RKO (cell line): ENCODE measurements around the gene ATP2B2.

Source experiments
- DNase-seq: peaks from one replicate; pipeline ENCODE4 v3.0.0-alpha.2; 2016; ENCODE audit warnings: low spot score

The ATP2B2 gene

DNA sequence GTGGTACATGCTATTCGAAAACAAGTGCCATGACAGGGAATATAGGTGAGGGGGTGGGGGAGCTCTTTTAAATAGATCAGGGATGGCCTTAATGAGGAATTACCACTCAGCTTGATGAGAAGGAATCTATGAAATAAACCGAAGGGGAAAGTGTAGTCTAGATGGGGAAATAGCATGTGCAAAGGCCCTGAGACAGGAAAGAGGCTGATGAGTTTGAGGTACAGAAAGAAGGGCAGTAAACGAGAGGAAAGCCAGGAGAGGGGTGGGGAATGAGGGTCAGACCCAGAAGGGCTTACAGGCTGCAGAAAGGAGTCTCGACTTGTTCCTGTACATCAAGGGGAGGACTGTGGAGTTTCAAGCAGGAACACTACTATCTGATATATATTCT is 12.2 kb downstream of the ATP2B2 start:
- no peak for DNase-seq

DNA sequence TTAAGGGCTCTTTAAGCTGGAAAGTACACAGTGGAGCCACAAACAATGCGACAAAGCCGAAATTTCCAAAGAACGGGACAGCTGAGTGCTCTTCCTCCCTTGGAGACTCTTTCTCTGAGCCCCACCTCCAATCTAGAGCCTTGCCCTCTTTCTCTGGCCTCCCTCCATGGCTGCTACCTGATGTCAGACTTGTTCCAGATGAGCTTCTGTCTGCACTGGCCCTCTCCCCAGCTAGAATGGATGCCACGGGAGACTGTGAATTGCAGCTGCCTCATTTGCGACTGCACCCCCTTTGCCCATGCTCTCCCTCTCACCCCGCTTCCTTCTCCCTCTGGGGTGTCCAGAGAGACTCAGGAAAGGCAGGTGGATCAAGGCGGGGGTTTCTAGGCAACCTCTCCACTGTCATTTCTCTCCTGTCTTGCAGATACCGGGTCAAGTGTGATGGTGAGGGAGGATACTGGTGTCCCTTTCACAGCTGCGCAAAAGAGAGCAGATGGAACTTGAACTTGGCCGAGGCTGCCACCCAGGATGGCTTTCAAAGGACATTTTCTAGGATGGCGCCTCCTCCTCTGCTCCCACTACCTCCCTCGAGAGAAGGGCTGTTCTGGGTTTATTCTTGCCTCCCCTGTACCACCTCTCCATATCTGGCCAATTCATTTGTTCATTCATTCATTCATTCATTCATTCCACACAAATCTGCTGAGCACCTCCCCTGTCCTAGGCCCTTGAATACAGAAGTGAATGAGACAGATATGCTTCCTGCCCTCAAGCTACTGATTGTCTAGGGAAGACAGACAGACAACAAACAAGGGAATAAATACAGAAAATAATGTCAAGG is 12.8 kb downstream of the ATP2B2 start:
- DNase-seq = no peak

DNA sequence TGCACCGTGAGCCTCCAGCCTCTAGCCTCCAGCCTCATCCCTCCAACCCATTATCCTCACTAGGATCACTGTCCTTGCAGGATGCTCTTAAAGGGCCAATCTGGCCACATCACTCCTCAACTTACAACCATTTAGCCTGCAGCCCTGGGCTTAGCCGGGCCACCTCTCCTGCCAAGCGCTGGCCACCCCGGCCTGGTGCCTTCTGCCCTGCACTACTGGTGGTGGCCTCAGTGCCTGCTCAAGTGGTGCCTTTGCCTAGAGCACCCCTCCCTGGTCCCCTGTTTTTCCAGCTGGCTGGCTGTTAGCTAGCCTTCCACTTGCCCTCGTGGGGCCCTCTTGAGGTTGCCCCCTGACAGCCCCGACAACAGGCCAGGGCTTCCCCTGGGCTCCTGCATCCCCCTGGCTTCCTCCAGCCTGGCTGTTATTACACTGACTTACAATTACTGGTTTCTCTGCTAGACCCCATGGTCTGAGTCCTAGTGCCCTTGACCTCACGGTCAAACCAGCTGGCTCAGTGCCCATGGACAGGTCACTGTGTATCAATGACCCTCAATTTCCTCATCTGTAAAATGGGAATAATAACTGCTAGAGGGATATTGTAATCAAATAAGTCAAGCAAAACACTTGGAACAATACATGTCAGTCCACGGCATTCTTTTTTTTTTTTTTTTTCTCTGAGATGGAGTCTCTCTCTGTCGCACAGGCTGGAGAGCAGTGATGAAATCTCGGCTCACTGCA is 15.5 kb downstream of the ATP2B2 start:
- DNase-seq = no peak

DNA sequence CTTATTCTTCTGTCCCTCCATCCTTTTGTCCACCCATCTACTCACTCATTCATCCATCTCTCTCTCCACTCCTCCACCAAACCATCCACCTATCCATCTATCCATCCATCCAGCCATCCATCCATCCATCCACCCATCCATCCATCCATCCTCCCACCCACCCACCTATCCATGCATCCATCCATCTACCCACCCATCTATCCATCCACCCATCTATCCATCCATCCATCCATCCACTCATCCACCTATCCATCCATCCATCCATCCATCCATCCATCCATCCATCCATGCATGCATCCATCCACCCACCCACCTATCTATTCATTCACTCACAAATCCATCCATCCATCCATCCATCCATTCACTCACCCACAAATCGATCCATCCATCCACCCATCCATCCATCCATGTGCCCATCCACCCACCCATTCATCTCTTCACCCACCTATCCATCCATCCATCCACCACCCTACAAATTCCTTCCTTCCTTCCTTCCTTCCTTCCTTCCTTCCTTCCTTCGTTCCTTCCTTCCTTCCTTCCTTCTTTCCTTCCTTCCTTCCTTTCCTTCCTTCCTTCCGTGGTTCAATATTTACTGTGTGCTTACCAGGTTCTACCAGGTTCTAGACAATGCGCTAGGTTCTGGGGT is 17.3 kb downstream of the ATP2B2 start:
- DNase-seq = no peak

DNA sequence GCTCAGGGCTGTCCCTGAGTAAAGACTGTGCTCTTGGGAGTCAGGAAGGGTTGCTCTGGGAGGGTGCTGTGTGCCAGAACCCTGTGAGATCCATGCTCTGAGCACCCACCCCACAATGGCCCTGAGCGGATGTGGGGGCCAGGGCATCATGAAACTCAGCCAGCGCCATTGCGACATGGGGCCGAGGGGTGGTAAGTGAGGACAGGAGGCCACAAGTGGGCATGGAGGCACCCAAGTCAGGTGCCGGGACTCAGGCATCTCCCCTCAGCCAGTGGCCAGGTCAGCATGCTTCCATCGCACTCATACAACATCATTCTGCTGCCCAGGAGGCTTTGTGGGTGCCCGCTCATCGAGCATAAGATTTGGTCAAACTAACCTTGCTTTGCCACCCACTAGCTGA is 19.6 kb downstream of the ATP2B2 start:
- DNase-seq = no peak

DNA sequence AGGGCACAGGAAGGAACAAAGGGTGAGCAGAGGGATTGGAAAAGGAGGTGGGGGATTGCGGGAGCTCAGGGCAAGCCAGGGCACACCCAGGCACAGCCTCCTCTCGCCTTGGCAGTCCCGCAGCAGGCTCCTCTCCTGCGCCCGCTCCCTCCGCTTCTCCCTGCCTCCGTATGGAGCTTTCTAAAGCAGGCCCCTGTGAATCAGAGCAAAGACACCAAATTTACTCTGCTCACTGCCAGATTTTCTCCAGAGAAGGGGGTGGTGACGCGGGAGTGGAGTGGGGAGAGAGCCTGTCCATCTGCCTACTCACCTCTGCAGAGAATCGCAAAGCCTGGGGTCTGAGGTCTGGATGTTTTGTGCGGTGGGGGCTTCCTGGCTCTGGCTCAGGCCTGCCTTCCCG is 20.0 kb downstream of the ATP2B2 start:
- DNase-seq = no peak

DNA sequence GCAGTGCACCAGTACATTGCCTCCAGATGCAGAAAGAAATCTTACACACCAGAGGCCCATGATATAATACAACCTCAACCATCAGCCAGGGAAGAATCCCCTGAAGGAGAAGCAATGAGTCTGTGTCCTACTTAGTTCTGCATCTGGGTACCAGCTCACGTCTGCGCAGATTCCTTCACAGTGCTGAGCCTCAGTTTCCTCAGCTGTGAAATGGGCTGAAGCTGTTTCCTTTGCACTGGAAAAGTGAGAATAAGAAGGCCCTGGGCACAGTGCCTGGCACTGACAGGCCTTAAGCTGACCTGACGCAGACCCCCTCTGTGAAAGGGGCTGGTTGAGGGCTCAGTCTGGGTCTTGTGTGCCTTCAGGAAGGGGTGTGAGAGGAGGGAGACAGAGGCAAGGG is 20.7 kb downstream of the ATP2B2 start:
- DNase-seq = no peak

DNA sequence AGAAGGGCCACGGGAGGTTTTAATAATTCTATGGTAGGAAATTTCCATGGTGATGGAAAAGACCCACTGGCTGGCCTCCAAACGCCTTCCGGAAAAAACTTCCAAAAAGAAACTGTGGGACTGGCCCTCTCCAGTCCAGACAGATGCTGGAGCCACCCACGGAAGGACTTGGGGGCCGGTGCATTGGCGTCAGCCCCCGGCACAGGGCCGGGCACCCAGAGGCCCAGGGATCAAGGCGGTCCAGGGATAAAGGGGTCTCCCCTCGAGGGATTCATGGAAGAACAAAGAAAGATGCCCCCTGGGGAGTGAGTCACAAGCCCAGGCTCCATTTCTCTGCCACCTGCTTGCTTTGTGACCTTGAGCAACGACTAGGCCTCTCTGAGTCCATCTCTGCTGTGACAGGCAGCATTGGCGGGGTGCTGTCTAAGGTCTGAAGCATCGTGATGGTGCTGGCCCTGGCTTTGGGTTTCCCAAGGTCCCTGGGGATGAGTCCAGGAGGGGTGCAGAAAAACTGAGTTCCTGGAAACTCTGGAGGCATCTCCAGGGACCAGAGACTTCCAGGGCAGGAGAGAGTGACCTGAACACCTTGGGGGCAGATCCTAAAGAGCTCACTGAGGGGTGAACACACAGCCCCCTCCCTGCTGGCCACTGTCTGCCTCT is 21.6 kb downstream of the ATP2B2 start:
- DNase-seq = no peak

DNA sequence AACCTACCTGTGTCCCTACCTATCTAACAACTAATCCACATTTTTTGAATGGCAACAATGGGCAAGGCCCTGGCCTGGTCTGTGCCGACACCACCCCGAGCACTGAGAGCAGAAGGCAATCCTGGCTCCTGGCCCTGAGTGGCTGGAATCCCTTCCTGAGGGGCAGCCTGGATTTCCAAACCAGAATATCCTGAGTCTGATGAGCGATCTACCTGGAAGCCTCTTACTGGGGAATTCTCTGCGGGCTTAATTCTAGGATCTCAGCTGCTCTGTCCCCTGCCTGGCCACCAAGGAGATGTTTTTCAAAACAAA is 22.1 kb downstream of the ATP2B2 start:
- DNase-seq = no peak

DNA sequence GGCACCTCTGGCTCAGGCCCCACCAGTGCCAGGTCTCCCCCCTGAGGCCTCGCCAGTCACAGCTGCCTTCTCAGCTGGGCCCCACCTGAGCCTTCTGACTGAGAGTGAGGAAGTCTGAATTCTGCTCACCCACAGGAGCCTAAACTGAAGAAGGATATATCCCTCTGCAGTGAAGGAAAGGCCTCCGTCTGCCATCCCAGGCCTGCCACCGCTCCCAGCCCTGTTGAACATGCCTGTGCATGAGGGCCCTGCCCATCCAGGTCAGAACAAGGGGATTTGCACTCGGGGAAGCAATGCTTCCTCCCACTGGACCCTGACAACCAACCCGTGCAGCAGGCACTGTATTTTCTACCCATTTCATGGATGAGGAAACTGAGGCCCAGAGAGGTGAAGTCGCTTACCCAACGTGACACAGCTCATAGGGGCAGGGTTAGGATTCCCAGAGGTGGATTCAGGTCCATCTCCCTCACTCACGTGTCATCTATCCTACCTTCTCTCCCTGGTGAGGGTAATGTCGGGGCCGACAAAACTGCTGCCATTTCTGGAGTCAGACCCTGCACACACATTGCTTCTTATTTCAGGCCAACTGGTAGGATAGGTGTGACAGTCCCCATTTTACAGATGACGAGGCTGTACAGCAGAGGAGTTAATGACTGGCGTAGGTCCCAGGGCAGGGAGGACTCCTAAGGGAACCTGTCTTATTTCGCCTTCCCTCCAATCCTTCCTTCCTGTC is 22.6 kb downstream of the ATP2B2 start:
- no peak for DNase-seq

DNA sequence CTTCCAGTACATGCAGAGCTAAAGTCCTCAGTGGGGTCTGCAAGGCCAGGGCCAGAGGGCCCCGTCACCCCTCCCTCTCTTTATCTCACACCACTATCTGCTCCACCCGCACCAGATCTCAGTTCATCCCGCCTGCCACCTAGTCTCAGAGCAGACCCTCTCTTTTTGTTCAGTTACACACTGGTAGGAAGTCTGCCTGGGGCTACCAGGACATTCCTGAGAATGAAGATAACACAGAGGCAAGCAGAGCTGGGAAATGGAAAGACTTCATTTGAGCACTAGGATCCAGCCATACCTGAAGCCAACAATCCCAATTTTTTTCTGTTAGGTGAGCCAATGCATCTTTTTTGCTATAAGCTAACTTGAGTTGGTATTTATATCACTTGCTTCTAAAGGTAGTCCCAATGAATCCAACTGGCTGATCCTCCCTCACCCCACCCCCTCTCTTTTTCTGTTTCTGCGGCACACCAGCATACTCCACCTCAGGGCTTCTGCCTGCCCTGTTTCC is 24.5 kb downstream of the ATP2B2 start:
- no peak for DNase-seq

DNA sequence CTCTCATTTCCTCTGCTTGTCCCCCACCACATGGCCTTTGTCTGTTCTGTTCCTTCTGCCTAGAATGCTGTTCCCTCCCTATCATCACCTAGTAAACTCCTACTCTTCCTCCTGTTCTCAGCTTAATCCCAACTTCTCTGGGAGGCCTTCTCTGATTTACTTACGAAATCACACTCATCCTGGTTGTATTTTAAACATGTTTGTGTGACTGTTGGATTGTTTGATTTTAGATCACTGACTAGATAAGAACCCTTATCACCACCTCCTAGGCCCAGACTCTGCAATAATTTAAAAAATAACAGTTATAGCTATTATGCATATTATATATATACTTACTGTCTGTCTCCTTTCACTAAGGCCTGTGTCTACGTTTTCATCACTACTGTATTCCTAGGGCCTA is 26.1 kb downstream of the ATP2B2 start:
- DNase-seq = no peak

DNA sequence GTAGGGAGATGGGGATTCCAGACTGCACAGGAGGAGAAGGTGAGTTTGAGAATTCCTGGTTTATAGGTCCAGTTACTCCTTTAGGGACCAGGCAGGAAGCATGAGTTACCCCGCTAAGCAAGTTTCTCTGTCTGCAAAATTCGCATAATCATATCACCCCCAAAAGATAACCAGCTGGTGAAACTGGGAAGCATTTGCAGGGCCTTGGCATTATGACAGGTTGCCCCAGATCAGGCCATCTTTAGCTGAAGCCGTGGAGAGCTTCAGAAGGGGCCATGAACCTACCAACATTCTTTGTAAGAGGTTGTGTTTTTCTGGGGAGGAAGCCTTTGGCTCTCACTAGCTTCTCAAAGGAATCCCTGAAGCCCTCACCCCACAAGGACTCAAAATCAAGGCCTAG is 29.4 kb downstream of the ATP2B2 start:
- no peak for DNase-seq

DNA sequence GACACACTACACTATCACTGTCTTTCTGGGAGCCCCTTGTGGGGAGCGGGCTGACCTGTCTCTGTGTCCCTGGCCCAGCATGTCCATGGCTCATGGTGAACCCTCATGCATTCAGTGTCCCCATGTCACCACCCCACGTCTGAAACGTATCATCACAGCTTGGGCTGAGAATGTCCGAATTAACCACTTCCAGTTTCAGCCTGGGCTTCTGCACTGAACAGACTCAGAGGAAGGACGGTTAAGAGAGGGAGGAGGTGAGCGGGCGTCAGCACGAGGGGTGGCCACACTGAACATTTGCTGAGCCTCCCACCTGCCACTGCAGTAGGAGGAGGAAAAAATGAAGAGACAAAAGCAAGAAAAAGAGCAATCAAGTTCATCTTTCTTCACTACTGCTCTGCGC is 30.5 kb downstream of the ATP2B2 start:
- DNase-seq = no peak

DNA sequence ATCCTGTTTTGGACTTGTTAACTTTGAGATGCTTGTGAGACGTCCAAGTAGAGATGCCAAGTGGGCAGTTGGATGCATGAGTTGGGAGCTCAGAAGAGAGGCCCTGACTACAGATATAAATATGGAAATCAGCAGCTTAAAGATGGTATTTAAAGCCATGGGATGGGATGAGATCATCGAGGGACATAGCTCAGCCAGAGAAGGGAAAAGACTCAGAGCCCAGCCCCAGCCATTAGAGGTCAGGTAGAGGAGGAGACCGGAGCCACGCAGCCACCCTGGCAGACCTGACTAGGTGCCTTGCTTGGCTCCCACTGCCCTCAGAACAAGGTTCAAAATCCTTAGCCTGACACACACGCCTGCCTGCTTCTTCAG is 31.1 kb downstream of the ATP2B2 start:
- no peak for DNase-seq

DNA sequence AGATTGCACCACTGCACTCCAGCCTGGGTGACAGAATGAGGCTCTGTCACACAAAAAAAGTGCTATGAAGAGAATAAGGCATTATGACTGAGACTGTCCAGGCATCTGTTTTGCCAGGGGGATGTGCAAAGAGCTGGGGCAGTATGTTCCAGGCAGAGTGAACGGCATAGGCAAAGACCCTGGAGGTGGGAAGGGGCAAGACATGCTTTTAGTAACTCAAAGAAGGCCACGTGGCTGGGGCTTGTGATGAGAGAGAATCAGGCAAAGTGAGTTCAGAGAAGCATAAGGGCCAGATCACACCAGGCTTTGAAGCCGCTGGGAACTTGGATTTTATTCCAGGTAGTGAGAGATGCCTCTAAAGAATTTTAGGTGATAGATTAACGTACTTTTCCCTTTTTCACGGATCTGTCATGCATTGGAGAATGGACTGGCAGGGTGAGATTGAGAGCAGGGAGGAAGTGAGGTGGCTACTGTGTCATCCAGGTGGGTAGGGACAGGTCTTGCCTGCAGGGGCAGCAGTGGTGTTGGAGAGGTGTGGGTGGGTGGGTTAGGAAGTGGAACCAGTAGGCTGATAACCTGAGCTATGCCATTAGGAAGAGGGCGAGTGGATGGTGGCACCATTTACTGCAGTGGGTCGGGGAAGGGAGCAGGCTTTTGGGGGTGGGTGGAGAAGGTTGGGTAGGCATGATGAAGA is 31.7 kb downstream of the ATP2B2 start:
- DNase-seq = no peak

DNA sequence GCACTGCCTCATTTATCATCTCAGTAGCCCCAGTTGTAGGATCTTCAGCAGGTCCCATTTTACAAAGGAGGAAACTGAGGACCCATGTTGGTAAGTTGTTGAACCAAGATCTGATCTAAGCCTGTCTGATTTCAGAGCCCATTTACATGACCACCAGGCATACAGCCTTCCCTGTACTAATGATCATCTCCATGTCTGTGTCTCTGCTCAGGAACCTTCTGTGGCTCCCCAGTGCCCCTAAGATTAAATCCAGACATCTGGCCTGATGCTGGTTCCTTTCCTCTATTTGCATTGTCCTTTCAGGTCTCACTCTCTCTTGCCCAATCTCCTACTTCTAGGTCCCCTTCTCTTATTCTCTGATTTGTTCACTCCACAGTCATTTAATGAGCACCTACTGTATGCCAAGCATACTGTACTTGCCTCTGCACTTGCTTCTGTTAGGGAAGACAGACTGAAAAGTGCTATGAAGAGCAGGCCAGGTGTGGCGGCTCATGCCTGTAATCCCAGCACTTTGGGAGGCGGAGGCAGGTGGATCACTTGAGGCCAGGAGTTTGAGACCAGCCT is 32.4 kb downstream of the ATP2B2 start:
- no peak for DNase-seq

DNA sequence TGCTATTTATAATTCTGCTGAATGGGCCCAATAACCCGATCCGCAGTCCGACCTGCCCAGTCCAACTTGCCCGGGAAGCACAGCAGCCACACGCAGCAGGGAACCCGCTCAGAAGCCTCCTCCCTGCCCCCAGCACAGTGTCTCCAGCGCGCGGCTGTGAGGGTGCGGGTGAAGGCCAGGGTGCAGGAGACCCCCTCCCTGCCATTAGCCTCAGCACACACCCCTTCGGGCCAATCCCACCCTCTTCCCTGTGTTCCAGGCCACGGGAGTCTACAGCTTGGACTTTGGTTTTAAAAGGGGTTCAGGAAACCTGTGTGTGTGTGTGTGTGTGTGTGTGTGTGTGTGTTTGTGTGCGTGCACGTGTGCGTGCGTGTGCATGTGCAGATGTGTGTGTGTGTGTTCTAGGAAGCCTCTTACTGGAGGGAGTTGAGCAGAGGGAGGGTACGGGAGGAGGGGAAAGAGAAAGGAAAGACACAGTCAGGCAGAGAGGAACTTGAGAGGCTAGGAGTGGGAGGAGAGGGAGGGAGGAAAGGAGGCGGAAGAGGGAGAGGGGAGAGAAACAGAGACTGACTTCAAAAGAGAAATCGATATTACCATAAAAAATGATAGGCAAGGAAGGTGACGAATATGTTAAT is 34.2 kb downstream of the ATP2B2 start:
- no peak for DNase-seq

DNA sequence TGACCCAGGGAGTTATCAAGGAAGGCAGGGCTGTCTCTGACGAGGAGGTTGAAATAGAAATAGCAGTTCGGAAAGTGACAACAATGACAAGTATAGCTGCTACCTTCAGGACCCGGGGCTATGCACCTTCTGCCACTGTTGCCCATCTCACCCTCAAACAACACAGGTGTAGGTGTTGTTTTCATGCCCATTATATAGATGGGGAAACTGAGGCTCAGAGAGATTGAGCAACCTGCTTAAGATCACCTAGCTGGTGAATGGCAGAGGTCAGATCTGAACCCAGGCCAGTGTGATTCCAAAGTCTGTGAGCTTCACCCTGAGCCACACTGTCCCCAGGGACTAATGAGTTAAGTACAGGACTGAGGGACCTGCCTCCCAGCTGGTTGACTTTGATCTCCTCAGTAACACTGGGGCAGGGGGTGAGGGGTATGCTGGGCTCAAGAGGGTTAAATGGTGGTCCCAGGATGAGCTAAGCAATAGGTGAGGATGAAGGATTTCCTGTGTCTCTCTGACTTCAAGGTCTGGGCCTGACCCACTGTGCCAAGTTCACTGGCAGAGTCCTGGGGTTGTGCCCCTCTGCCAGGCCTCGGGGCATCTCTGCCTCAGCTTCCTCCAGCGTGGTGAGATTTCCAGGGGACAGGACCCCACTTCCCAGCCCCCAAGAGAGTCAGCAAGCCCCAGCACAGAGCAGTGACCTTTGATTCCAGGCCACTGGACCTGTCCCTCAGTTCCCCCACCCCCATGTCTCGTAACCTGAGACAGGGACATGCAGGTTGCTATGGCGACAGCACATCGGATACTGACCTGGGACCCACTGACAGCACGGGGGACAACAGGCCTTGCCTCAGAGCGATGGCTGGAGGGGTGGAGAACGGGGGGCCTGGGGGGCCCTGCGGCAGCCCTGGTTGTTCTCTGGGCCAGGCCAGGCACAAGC is 35.0 kb downstream of the ATP2B2 start:
- no peak for DNase-seq
